Measurements from ENCODE around the gene ZBTB48.

- TF ChIP-seq EZH2phosphoT487 (conservative IDR thresholded peaks at IDR 0.05; ENCODE audit: low read length) (no peak), CTCF (IDR thresholded peaks at IDR 0.05; ENCODE audit: insufficient read depth, low read length, poor library complexity, severe bottlenecking) (no peak)
These were observed 41.9 kb downstream of the ZBTB48 start for GRCh38 chr1:6621429-6622391.

Data from SU-DHL-6 (cell line).